Limb (tissue), 2 donors: ENCODE measurements around the gene STON1.
"Not testable (repeated sequence)": the region's sequence is repeated elsewhere in the genome, so short reads cannot be mapped to it uniquely, and the experiment has no call there.

Experiments used
- DNase-seq, 2 donors: peaks; one replicate each; pipeline ENCODE4 v3.0.0-alpha.2; 2016; ENCODE audit errors: extremely low spot score in 2 of 2

STON1 gene

DNA sequence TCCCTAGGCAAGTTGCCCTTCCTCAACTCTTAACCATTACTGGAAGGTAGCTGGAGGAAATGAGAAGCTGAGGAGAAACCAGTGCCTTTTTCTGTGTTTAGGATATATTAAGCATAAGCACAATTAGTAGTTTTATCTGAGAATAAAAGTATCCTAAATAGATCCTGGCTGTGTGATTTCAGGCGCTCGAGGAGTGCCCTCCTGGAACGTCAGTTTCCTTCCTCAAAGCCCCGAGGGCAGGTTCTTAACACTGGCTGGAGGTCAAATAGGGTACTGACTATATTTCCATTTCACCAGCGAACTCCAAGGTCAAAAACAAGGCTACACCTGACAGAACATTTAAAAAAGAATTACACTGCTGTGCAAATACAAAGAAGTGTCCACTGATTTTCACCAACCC is 1.5 kb upstream of the STON1 start:
- no peak for DNase-seq

DNA sequence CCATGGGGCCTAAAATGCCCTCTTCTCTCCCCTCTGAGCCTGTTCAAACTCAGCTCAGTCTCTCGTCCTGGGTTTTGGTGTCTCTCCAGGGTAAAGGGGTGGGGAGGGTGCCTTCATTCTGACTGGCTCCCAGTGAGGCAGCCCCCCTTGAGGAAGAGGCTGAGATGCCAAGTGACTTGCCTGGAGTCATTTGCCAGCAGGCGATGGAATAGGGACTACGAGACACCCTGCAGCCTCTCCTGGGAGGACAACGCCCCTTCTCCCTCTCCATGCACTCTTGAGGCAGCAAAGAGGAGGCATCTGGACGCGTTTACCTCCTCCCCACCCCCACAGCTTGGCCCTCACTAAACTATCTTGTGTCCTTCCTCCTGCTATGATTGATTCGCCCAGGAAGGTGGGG is 760 bp upstream of the STON1 start:
- DNase-seq = peak in 1 of 2 donors; percentile 38

DNA sequence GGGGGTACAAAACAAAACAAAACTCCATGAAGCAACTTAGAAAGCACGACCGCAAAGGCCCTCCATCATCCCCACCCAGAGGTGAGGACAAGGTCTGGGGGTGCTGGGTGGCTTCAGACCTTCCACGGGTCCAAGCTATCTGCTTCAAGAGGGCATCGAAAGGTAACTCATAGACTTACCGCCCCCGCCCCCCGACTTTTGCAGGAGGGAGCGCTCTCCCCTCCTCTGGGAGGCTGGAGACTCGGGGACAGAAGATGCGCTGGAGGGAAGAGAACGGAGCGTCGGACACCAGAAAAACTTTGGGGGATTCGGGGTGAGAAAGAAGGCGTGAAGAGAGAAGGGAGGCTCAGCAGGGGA is 300 bp upstream of the STON1 start:
- DNase-seq = no peak

GRCh38 chr2:48531141-48531648 is 1.2 kb downstream of the STON1 start:
- peak; percentile 42 to 57 for DNase-seq

- no peak for DNase-seq
Observed at GRCh38 chr2:48532174-48532573, 2.2 kb downstream of the STON1 start.

DNA sequence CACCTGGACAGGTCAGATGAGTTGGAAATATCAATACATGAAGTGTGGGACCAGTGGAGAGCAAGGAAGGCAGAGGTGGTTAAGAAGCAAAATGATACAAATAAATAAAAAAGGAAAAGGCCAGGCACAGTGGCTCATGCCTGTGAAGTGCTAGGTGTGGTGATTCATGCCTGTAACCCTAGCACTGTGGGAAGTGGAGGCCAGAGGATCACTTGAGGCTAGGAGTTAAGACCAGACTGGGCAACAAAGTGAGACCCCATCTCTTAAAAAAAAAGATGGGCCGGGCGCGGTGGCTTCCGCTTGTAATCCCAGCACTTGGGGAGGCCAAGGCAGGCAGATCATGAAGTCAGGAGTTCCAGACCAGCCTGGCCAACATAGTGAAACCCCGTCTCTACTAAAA is 2.9 kb downstream of the STON1 start:
- DNase-seq = no peak

- DNase-seq = no peak
Observed at GRCh38 chr2:48534781-48535180, 4.8 kb downstream of the STON1 start.

GRCh38 chr2:48540237-48540935 is 10.4 kb downstream of the STON1 start:
- DNase-seq = no peak

GRCh38 chr2:48541666-48542389 is 11.9 kb downstream of the STON1 start:
- DNase-seq = no peak

- no peak for DNase-seq
Observed at GRCh38 chr2:48543895-48544294, 13.9 kb downstream of the STON1 start.

GRCh38 chr2:48545244-48545643 is 15.3 kb downstream of the STON1 start:
- peak; percentile 38 to 56 for DNase-seq

DNA sequence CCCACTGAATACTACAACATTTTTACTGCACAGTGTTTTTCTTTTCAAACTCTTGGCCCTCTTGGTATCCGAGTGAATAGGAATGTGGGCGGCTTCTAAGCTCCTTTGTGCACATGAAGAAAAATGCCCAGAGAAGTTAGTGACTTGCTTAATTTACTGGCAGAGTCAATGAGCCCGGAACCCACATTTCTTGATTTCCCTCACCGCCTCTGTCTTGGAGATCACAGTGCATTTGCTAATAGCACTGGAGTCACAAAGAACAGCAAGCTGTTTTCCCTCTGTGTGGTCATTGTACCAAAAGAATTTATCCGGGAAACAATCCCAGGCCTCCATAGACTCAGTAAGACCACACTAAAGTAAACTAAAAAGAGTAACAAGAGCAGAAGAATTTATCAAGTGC is 18.9 kb downstream of the STON1 start:
- DNase-seq = no peak

GRCh38 chr2:48549972-48550371 is 20.0 kb downstream of the STON1 start:
- DNase-seq = no peak

DNA sequence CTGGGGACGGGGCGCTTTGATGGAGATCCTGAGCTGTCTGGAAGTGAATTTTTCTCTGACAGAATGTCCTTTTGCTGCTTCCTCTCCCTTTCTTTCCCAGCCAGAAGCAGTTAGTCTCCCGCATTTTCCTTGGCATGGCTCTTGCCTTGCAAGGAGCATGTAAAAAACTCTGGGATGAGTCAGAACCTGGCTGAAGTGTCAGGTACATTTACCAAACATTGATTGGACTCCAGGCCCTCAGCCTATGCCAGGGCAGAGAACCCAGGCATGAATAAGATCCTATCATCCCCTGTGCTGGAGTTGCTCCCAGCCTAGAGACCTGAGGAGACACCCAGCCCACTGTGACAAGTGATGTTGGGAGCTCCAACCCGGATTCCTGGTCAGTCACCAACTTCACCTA is 21.6 kb downstream of the STON1 start:
- DNase-seq = peak in 1 of 2 donors; percentile 6

- DNase-seq = not testable (repeated sequence)
Observed at GRCh38 chr2:48555071-48555470, 25.1 kb downstream of the STON1 start.

GRCh38 chr2:48558456-48558855 is 28.5 kb downstream of the STON1 start:
- DNase-seq = no peak

DNA sequence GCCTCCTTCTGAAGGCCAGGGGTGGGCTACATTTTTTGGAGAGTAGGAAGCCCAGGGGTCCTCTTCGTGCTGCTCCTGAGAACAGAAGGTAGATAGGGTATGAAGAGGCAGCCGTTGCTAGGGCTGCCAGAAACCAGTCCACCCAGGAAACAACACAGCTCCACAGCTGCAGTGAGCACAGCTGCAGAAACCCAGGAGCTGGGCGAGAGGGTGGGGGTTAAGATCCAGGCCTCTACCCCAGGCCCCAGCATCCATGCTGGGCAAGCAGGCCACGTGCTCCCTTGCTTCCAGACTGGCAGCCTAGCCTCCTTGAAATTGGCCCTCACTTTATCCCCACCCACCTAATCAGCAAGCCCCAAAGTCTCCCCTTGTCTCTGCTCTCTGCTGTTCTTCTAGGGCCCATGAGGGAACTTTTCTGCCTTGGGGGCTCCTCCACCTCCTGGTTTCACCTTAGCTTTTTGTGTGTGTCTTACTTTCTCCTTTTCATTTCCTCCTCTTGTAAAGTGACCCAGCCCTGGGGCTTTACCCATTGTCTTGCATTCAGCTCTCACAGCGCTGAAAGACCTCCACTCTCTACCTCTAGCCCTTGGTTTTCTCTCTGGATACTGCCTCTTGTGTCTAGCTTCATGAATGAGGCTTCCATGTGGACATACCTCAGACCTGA is 30.7 kb downstream of the STON1 start:
- peak in 1 of 2 donors; percentile 17 for DNase-seq

DNA sequence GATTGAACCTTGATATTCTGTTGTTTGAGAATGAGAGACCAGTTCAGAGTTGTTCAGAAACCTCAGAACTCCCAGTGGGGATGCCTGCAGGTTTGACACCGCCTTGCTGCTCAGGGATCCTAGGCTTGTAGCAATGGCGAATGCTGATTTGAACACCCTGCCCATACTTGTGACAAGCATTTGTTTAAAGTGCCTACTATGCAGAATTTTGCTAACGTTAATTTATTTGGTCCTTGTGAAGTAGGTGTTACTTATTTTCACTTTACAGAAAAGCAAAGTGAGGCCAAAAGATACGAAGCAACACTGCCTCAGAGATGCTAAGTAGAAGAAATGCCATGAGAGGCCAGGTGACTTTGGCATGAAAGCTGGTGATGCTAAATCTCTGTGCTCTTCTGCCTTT is 32.3 kb downstream of the STON1 start:
- no peak for DNase-seq

DNA sequence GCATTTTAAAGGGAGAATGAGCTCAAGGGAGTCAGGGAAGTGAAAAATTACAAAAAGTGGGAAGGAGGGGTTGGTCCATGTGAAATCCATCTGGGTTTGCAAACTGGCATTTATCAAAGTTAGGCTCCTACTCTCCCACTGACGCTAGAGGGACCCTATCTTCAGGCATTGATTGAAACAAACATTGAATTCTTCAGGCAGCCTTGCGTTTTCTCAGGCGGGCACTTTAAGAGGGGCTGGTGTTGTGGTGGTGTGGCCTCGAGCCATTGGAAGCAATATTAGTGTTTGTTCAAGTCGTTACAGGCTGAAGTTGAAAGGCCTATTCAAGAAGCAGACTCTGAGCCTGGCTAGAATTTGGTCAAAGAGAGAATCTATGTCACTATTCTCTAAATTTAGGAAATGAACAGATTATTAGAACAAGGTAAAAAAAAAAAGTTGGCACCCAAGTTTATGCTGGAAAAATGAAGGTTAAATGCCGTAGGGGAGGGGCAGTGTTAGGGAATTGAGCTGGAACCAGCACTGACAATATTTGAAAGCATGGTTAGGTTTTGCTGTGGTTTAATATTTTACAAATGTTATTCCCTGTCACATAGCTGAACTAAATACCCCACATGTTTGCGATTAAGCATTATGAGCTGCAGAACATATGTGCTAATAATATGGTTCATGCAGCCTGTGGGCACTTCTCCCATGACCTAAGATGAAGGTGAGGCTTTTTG is 36.8 kb downstream of the STON1 start:
- DNase-seq = peak in 1 of 2 donors; percentile 63

DNA sequence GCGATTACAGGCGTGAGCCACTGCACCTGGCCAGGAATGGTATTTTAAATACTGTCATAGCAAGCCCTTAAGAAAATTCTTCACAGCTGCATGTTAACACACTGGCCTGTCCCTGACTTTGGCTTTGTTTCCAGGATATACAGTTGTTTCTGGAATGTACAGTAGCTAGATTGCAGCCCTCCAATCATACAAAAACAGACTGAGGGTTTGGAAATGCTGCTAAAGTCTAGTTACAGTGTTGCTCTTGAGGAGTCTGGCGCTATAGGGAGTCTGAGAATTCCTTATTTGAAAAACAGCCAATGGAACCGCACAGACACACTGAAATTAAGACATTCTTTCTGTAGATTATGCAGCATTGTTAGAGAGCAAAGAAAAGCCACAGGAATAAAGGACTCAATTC is 37.7 kb downstream of the STON1 start:
- DNase-seq = peak in 1 of 2 donors; percentile 38

- no peak for DNase-seq
Observed at GRCh38 chr2:48568547-48568946, 38.6 kb downstream of the STON1 start.

- no peak for DNase-seq
Observed at GRCh38 chr2:48569433-48569832, 39.5 kb downstream of the STON1 start.
